CMK (cell line): Measurements from ENCODE around the gene DRD5.
A peak's percentile ranks its signal among the peaks of the same experiment; 100 is the strongest.
"Not testable (repeated sequence)": the region's sequence is repeated elsewhere in the genome, so short reads cannot be mapped to it uniquely, and the experiment has no call there.

ENCODE experiments used
- DNase-seq: peaks from one replicate; pipeline ENCODE4 v3.0.0-alpha.2; 2010; ENCODE audit warnings: low read depth

The DRD5 gene

GRCh38 chr4:9781343-9782135, at the start of gene DRD5:
Gene DRD5 (plus strand): TSS chr4:9781634. CDS start chr4:9782030, 396 bp downstream.
- no peak for DNase-seq

GRCh38 chr4:9732256-9732655, 49.2 kb upstream of the DRD5 start:
- DNase-seq, result not testable (repeated sequence)

- no peak for DNase-seq
Measured at GRCh38 chr4:9735515-9735914, 45.9 kb upstream of the DRD5 start.

GRCh38 chr4:9737280-9737679, 44.2 kb upstream of the DRD5 start:
- not testable (repeated sequence) for DNase-seq

DNA sequence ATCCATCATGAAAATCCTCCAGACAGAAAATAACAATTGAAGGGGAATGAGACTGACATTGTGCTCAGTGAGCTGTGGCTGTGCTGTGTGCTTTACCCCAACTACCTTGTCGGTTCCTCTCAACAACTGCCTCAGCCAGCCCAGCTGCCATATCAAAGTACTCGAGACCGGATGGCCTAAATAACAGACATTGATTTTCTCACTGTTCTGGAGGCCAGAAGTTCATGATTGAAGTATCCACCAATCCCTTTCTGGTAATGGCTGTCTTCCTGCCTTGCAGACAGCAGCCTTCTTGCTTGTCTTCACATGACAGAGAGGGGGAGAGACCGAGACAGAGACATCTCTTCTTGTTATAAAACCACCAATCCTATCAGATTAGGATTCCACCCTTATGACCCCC, 37.6 kb upstream of the DRD5 start:
- DNase-seq, result not testable (repeated sequence)

- no peak for DNase-seq
Measured at GRCh38 chr4:9745782-9746181, 35.7 kb upstream of the DRD5 start.

DNA sequence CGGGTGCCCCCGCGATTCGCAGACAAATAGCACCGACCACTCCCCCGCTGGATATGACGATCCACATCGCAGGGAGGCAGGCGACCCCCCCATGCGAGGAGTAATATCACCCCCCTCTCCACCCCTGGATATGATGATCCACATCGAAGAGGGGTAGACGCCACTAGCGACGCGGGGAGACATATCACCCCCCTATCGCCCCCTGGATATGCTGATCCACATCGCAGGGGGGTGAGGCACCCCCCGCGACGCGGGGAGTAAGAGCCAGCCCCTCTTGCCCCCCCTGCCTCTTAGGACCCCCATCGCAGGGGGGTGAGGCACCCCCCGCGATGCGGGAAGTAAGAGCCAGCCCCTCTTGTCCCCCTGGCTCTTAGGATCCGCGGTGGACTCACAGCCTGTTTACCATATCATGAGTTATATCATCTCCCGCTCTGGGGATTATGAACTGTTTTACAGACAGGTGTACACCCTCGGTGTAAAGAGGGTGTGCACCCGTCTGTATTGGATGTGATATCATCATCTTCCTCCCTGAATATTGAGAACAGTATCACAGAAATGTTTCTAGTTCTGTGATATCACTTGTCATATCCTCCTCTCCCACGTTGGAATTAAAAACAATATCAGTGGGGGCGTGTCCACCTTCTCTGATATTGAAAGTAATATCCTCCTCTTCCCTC, 22.7 kb upstream of the DRD5 start:
- no peak for DNase-seq

DNA sequence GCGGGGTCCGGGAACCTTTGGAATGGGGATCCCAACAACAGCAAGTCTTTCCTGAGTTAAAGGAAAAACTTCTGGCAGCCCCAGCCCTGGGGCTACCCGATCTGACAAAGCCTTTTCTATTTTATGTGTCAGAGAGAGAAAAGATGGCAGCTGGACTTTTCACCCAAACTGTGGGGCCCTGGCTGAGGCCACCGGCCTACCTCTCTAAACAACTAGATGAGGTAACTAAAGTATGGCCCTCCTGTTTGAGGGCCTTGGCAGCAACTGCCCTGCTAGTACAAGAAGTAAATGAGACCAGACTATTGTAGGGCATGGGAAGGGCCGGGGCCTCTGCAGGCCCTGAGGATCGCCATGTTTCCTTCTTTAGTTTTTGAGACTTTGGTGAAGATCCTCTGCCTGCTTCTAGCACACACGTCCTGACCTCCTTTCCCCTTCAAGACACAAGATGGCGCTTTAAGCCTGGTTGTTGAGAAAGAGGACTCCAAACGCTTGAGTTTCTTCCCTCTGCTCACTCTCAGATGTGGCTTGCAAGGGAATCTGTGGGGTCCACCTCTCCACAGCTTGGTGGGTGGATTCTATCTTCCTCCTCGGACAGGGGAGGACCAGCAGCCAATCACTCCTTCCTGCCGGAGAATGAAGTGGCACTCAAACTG, 18.5 kb upstream of the DRD5 start:
- DNase-seq, result peak; percentile 37

GRCh38 chr4:9764155-9764696, 17.2 kb upstream of the DRD5 start:
- DNase-seq, result no peak

- no peak for DNase-seq
Measured at GRCh38 chr4:9765091-9765490, 16.3 kb upstream of the DRD5 start.

DNA sequence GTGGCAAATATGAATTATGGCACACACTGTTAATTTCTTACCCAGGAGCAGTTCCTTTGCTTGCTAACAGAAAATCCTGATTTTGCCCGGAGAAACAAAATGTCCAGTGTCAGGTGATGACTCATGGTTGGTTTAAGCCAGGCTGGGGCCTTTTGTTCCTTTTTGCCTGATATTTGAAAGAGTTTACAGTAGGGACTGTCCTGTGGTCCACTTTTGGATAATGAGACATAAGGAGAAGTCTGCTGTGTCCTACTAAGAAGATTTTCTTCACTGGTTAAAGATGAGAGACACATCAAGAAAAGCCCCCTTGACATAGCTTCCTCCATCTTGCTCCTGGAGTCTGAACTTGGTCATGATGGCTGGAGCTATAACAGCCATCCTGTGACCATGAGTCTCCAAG, 12.1 kb upstream of the DRD5 start:
- DNase-seq, result no peak

GRCh38 chr4:9771034-9771433, 10.4 kb upstream of the DRD5 start:
- DNase-seq, result no peak

DNA sequence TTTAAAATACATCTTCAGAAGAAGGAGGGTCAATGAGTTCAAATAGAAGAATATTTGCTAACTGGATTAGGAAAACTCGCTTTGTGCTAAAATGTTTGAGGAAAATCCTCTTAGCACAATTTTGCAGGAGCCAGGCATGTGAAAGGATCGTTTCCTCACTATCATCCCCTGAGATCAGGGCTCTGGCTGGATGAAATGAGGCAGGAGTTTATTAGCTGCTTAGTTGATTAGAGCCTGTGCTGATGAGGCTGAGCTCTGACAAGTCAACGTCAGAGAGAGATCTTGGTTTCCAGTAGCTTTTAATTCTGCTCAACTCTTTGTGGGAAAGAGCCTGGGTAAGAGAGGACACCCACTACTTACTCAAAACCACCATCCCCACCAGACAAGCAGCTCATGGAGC, 8.0 kb upstream of the DRD5 start:
- no peak for DNase-seq

DNA sequence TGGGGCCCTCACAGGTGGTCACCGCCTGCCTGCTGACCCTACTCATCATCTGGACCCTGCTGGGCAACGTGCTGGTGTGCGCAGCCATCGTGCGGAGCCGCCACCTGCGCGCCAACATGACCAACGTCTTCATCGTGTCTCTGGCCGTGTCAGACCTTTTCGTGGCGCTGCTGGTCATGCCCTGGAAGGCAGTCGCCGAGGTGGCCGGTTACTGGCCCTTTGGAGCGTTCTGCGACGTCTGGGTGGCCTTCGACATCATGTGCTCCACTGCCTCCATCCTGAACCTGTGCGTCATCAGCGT, 652 bp downstream of the DRD5 start:
- DNase-seq, result no peak

- DNase-seq, result not testable (repeated sequence)
Measured at GRCh38 chr4:9785891-9786290, 4.5 kb downstream of the DRD5 start.

DNA sequence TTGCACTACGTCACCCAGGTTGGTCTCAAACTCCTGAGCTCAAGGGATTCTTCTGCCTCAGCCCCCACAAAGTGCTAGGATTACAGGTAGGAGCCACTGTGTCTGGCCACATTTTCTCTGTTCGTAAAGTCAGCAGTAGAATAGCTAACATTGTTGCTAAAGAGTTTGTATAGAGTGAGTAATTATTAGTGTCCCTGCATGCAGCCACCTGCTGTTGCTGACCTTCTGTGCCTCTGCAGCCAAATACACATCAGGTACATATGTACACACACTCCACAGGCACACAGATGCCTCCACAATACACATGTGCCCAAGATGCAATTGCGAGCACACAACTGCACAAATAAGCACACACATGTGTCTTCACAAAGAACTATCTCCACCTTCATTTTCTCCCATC, 10.9 kb downstream of the DRD5 start:
- no peak for DNase-seq

- DNase-seq, result not testable (repeated sequence)
Measured at GRCh38 chr4:9796641-9797040, 15.2 kb downstream of the DRD5 start.

DNA sequence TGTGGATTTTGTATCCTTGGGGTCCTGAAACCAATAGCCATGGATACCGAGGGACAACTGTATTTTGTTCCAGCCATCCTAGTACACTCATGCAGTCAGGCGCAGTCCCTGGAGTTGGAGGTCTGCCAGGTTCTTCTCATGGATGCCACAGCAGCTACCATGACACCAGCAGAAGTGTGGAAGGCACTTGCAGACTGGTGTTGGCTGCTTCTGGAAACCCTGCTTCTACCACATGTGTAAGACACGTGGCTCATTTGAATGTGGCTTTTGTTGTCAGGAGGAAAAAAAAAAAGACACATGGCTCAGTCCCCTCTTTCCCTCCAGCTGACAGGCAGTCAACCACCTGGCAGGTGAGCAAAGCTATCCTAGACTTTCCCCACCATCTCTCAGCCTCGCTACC, 19.4 kb downstream of the DRD5 start:
- no peak for DNase-seq

DNA sequence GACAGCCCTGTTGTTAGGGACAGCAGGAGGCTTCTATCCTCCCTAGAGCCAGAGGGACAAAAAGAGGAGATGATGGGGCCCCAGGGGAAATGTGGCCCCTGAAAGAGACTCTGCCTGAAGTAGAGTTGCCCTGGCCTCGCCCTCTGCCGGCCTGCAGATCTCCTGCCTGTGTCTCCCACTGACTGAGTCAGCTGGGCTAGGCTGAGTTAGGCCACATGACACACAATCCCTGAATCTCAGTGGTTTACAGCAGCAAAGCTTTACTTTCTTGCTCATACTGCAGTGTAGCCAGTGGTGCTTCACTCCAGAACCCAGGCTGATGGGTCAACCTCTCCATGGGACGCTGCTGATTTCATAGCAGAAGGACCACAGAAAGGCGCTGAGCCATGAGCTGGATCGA, 23.5 kb downstream of the DRD5 start:
- no peak for DNase-seq

DNA sequence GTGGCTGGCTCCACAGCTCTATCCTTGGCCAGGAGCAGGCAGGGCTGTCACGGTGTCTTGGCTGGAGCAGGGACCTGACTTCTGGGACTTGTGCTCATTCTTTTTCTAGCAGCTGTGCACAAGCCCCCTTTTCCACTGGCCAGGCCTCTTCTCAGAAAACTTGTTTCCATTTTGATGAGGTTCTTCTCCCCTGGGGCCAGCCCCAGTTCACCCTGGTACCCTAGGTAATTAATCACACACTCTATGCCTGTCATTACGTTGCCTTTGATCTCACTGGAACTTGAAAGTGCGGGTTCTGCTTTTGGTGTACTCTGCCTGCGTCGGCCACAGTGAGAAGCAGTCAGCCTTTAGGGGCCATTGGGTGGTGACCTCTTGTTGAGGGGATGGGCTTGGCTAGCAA, 26.6 kb downstream of the DRD5 start:
- DNase-seq, result no peak

DNA sequence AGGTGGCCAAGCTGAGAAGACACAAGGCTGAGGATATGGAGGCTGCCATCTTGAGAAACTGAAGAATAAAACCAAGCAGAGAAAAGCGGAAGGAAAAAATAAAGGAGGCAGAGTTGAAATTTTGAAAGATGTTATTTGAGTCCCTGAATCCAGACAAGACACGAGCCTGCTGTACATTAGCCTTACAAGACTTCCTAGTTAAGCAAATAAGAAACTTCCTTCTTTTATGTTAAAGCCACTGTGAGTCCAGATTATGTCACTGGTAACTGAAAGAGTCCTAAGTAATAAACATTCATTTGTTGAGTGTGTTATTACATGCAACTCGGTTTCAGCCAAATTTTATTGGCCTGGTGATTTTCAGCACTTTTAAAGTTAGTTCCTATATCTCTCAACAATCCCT, 30.4 kb downstream of the DRD5 start:
- no peak for DNase-seq

GRCh38 chr4:9812501-9813340, 31.3 kb downstream of the DRD5 start:
- no peak for DNase-seq
